ENCODE results near the gene LRCH1. TPM values are rescaled to one million over a fixed set of nuclear protein-coding genes. Genes with fewer than 3 reads are reported as not detected.

Gene LRCH1
- polyA plus RNA-seq, 1 donor (not counting 4 experiments of a cell fraction or from before 2014, with no cell fraction given) = 16.2 TPM

GRCh38 chr13:46665633-46666482 lies 112.9 kb downstream of the LRCH1 start:
- DNase-seq (ENCODE audit: low read depth, low spot score) = no peak
- Histone ChIP-seq H3K4me2 (ENCODE audit: control insufficient read depth, extremely low read depth, insufficient read depth, low read depth, low read length) (no peak overlapping the region), H4K20me1 (ENCODE audit: control insufficient read depth, extremely low read depth, insufficient read depth, low read length) (peaks cover 3% of the 10 kb centered on the region), H3K4me1 (ENCODE audit: control insufficient read depth, extremely low read depth, insufficient read depth, low read length) (peaks cover 14% of the 10 kb centered on the region), H3K4me3 (ENCODE audit: control insufficient read depth in 2 of 3, extremely low read depth in 1 of 3, insufficient read depth in 2 of 3, low read depth in 1 of 3, low read length in 3 of 3) (no peak overlapping the region), H3K79me2 (ENCODE audit: control insufficient read depth, insufficient read depth, low read length) (peaks cover 45% of the 10 kb centered on the region), H3K27me3 (ENCODE audit: control insufficient read depth, extremely low read depth, insufficient read depth, low read length) (no peaks in the 10 kb centered on the region), H3K9me1 (ENCODE audit: control insufficient read depth, extremely low read depth, insufficient read depth, low read length) (peaks cover 2% of the 10 kb centered on the region), H2AFZ (ENCODE audit: control insufficient read depth, low read length) (no peak overlapping the region), H3K36me3 (ENCODE audit: control insufficient read depth in 2 of 2, extremely low read depth in 1 of 2, insufficient read depth in 2 of 2, low read length in 2 of 2) (peaks cover 5 to 6% of the 10 kb centered on the region in 2 experiments), H3K27ac (ENCODE audit: control insufficient read depth, insufficient read depth, low read length) (no peak overlapping the region), H3K9me3 (ENCODE audit: control insufficient read depth, low read depth, low read length) (no peaks in the 10 kb centered on the region), H3K9ac (ENCODE audit: control insufficient read depth, extremely low read depth, insufficient read depth, low read length) (no peak overlapping the region)
- dilution Hi-C loops (cut with MboI; ENCODE audit: extremely low pct_ligation_motif_present, low sequenced_read_pairs) = no loop called here
- no peak for FAIRE-seq
- TF ChIP-seq CTCF (optimal IDR thresholded peaks at IDR 0.05 in 1 of 3, IDR thresholded peaks at IDR 0.05 in 1 of 3, conservative IDR thresholded peaks at IDR 0.05 in 1 of 3; ENCODE audit: extremely low read depth in 1 of 3, insufficient read depth in 2 of 3, low read length in 3 of 3) (no peak), EZH2 (IDR thresholded peaks at IDR 0.05; ENCODE audit: low read length) (no peak)

- no peak overlapping the region for H3K4me2 ChIP-seq (ENCODE audit: control insufficient read depth, extremely low read depth, insufficient read depth, low read depth, low read length)
- H3K79me2 ChIP-seq (ENCODE audit: control insufficient read depth, insufficient read depth, low read length) = peaks cover 41% of the 10 kb centered on the region
- H3K9me1 ChIP-seq (ENCODE audit: control insufficient read depth, extremely low read depth, insufficient read depth, low read length) = peaks cover 2% of the 10 kb centered on the region
- no peak overlapping the region for H3K27ac ChIP-seq (ENCODE audit: control insufficient read depth, insufficient read depth, low read length)
- no peaks in the 10 kb centered on the region for H3K9me3 ChIP-seq (ENCODE audit: control insufficient read depth, low read depth, low read length)
- no peak overlapping the region for H3K9ac ChIP-seq (ENCODE audit: control insufficient read depth, extremely low read depth, insufficient read depth, low read length)
- peaks cover 3% of the 10 kb centered on the region for H4K20me1 ChIP-seq (ENCODE audit: control insufficient read depth, extremely low read depth, insufficient read depth, low read length)
- peaks cover 7 to 11% of the 10 kb centered on the region in 2 experiments for H3K36me3 ChIP-seq (ENCODE audit: control insufficient read depth in 2 of 2, extremely low read depth in 1 of 2, insufficient read depth in 2 of 2, low read length in 2 of 2)
- FAIRE-seq (no peak), DNase-seq (ENCODE audit: low read depth, low spot score) (no peak)
- H3K4me1 ChIP-seq (ENCODE audit: control insufficient read depth, extremely low read depth, insufficient read depth, low read length) = peaks cover 14% of the 10 kb centered on the region
- dilution Hi-C loops (cut with MboI; ENCODE audit: extremely low pct_ligation_motif_present, low sequenced_read_pairs) = no loop called here
- H3K27me3 ChIP-seq (ENCODE audit: control insufficient read depth, extremely low read depth, insufficient read depth, low read length) = no peaks in the 10 kb centered on the region
- TF ChIP-seq CTCF (optimal IDR thresholded peaks at IDR 0.05 in 1 of 3, IDR thresholded peaks at IDR 0.05 in 1 of 3, conservative IDR thresholded peaks at IDR 0.05 in 1 of 3; ENCODE audit: extremely low read depth in 1 of 3, insufficient read depth in 2 of 3, low read length in 3 of 3) (no peak), EZH2 (IDR thresholded peaks at IDR 0.05; ENCODE audit: low read length) (no peak)
- no peak overlapping the region for H3K4me3 ChIP-seq (ENCODE audit: control insufficient read depth in 2 of 3, extremely low read depth in 1 of 3, insufficient read depth in 2 of 3, low read depth in 1 of 3, low read length in 3 of 3)
- no peak overlapping the region for H2AFZ ChIP-seq (ENCODE audit: control insufficient read depth, low read length)
Observed at GRCh38 chr13:46666727-46667456, 113.9 kb downstream of the LRCH1 start.
